ENCODE measurements around the gene CDC42BPA. TPM values are rescaled to one million over a fixed set of nuclear protein-coding genes. Genes with fewer than 3 reads are reported as not detected.
"Not testable (repeated sequence)": the region's sequence is repeated elsewhere in the genome, so short reads cannot be mapped to it uniquely, and the experiment has no call there.

CDC42BPA gene
- total RNA-seq, 2 experiments from 2014 or later, result 0.32 to 0.89 TPM

DNA sequence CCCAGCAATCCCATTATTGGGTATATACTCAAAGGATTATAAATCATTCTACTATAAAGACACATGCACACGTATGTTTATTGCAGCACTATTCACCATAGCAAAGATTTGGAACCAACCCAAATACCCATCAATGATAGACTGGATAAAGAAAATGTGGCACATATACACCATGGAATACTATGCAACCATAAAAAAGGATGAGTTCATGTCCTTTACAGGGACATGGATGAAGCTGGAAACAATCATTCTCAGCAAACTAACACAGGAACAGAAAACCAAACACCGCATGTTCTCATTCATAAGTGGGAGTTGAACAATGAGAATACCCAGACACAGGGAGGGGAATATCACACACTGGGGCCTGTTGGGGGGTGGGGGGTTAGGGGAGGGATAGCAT, 318.7 kb downstream of the CDC42BPA start:
- H3K9me3 Mint-ChIP-seq (ENCODE audit: insufficient read depth); H3K36me3 Mint-ChIP-seq (ENCODE audit: low read depth); CTCF ChIA-PET; H3K27me3 Mint-ChIP-seq (ENCODE audit: low read depth); H3K4me1 Mint-ChIP-seq (ENCODE audit: low read depth); DNase-seq; POLR2A ChIA-PET; ATAC-seq; H3K27ac Mint-ChIP-seq; H3K4me3 Mint-ChIP-seq: not testable (repeated sequence)

- ATAC-seq (no peak), DNase-seq (no peak)
- ChIA-PET CTCF (no interaction called here), POLR2A (no interaction called here)
- no peak overlapping the region for H3K27ac Mint-ChIP-seq
- H3K9me3 Mint-ChIP-seq (ENCODE audit: insufficient read depth), result no peaks in the 10 kb centered on the region
- H3K4me3 Mint-ChIP-seq, result no peak overlapping the region
- H3K36me3 Mint-ChIP-seq (ENCODE audit: low read depth), result no peaks in the 10 kb centered on the region
- H3K4me1 Mint-ChIP-seq (ENCODE audit: low read depth), result peaks cover 2% of the 10 kb centered on the region
- H3K27me3 Mint-ChIP-seq (ENCODE audit: low read depth), result peaks cover 8% of the 10 kb centered on the region
Observed at GRCh38 chr1:226995365-226996332, 322.6 kb downstream of the CDC42BPA start.

GRCh38 chr1:226994586-226995364, 323.5 kb downstream of the CDC42BPA start:
- CTCF ChIA-PET, result no interaction called here
- no peak for ATAC-seq
- Mint-ChIP-seq H3K27ac (no peak overlapping the region), H3K36me3 (ENCODE audit: low read depth) (no peaks in the 10 kb centered on the region), H3K27me3 (ENCODE audit: low read depth) (peaks cover 8% of the 10 kb centered on the region), H3K4me3 (no peak overlapping the region), H3K4me1 (ENCODE audit: low read depth) (peaks cover 10% of the 10 kb centered on the region), H3K9me3 (ENCODE audit: insufficient read depth) (no peaks in the 10 kb centered on the region)
- POLR2A ChIA-PET, result no interaction called here
- DNase-seq, result no peak

GRCh38 chr1:226993814-226994585, 324.3 kb downstream of the CDC42BPA start:
- Mint-ChIP-seq H3K27me3 (ENCODE audit: low read depth) (peaks cover 8% of the 10 kb centered on the region), H3K36me3 (ENCODE audit: low read depth) (no peaks in the 10 kb centered on the region), H3K4me3 (no peak overlapping the region), H3K9me3 (ENCODE audit: insufficient read depth) (no peaks in the 10 kb centered on the region), H3K4me1 (ENCODE audit: low read depth) (peaks cover 16% of the 10 kb centered on the region), H3K27ac (no peak overlapping the region)
- ATAC-seq (no peak), DNase-seq (no peak)
- CTCF ChIA-PET, result no interaction called here
- POLR2A ChIA-PET, result no interaction called here

DNA sequence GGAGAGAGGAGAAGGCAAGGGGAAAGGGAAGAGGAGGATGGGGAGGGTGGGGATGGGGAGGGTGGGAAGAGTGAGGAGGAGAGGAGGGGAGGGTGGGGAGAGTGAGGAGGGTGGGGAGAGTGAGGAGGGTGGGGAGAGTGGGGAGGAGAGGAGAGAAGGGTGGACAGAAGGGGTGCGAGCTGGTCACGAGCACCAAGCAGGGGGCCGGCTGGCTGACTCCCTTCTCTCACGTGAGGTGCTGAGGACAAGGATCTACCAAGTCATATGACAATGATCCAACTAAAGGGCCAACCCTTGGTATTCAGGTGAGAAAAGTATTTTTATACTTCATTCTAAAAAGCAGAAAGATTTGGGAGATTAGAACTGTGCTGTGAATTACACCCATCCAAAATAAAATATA, 326.4 kb downstream of the CDC42BPA start:
- peaks cover 3% of the 10 kb centered on the region for H3K27me3 Mint-ChIP-seq (ENCODE audit: low read depth)
- ChIA-PET POLR2A (interaction anchor here (1.0 kb wide), 1 partner anchor 53 kb away, joined by 3 read pairs; no protein-coding TSS in a partner anchor), CTCF (no interaction called here)
- H3K4me1 Mint-ChIP-seq (ENCODE audit: low read depth), result peaks cover 16% of the 10 kb centered on the region
- ATAC-seq (no peak), DNase-seq (no peak)
- no peak overlapping the region for H3K4me3 Mint-ChIP-seq
- no peaks in the 10 kb centered on the region for H3K36me3 Mint-ChIP-seq (ENCODE audit: low read depth)
- H3K9me3 Mint-ChIP-seq (ENCODE audit: insufficient read depth), result no peaks in the 10 kb centered on the region
- H3K27ac Mint-ChIP-seq, result no peak overlapping the region

GRCh38 chr1:226990133-226990716, 328.1 kb downstream of the CDC42BPA start:
- Mint-ChIP-seq H3K27me3 (ENCODE audit: low read depth) (no peaks in the 10 kb centered on the region), H3K9me3 (ENCODE audit: insufficient read depth) (no peaks in the 10 kb centered on the region), H3K4me3 (no peak overlapping the region), H3K4me1 (ENCODE audit: low read depth) (peaks cover 16% of the 10 kb centered on the region), H3K27ac (peak overlapping the region; percentile 58), H3K36me3 (ENCODE audit: low read depth) (no peaks in the 10 kb centered on the region)
- peak; percentile 71 for DNase-seq
- CTCF ChIA-PET, result no interaction called here
- peak; percentile 91 for ATAC-seq
- POLR2A ChIA-PET, result interaction anchor here (1.7 kb wide), 2 partner anchors 50 to 107 kb away, joined by 3 to 4 read pairs; partner anchors contain the start of gene COQ8A

DNA sequence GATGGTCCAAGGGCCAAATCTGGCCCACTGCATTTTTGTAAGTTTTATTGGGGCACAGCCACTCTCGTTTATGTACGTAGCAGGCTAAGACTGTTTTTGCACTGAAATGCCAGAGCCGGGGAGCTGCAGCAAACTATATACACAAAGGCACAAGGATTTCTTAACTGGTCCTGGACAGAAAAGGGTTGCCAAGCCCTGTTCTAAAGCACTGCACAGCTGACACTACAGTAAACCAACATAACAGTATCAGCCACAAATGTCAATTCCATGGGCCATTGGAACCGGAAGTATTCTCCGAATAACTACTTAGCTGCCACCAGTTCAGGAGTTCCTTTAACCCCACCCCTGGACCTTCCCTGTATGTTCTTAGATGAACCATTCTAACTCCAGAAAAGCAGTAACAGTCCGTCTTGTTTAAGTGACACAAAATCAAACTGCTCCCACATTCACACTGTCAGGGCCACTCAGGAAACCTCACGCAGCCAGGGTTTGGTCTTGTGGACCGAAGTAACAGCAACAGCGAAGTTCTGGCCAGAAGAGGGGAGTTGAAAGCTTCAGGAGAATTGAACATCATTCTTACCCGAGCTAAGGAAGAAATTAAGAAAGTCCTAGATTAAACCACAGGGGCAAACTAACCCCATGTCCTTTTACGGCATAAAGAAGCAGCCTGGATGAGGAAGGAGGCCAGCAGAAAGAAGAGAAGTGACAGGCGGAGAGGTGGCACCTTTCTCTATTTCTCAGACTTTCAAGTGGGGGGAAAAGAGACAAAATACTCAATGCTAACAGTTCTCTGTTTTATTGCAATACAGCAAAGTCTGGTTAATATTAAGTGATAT, 329.0 kb downstream of the CDC42BPA start:
- Mint-ChIP-seq H3K4me3 (no peak overlapping the region), H3K36me3 (ENCODE audit: low read depth) (no peaks in the 10 kb centered on the region), H3K9me3 (ENCODE audit: insufficient read depth) (no peaks in the 10 kb centered on the region), H3K27ac (peak overlapping the region; percentile 58), H3K27me3 (ENCODE audit: low read depth) (no peaks in the 10 kb centered on the region), H3K4me1 (ENCODE audit: low read depth) (peaks cover 16% of the 10 kb centered on the region)
- ChIA-PET CTCF (no interaction called here), POLR2A (interaction anchor here (1.7 kb wide), 1 partner anchor 49 kb away, joined by 4 read pairs; the partner anchor contains the start of gene COQ8A)
- DNase-seq (peak; percentile 17), ATAC-seq (no peak)

- ATAC-seq (no peak), DNase-seq (no peak)
- Mint-ChIP-seq H3K9me3 (ENCODE audit: insufficient read depth) (no peaks in the 10 kb centered on the region), H3K4me3 (no peak overlapping the region), H3K27me3 (ENCODE audit: low read depth) (no peaks in the 10 kb centered on the region), H3K27ac (no peak overlapping the region), H3K36me3 (ENCODE audit: low read depth) (no peaks in the 10 kb centered on the region), H3K4me1 (ENCODE audit: low read depth) (peaks cover 16% of the 10 kb centered on the region)
- POLR2A ChIA-PET, result no interaction called here
- CTCF ChIA-PET, result no interaction called here
Observed at GRCh38 chr1:226988334-226988666, 330.0 kb downstream of the CDC42BPA start.

GRCh38 chr1:226987623-226988333, 330.5 kb downstream of the CDC42BPA start:
- Mint-ChIP-seq H3K27ac (no peak overlapping the region), H3K9me3 (ENCODE audit: insufficient read depth) (no peaks in the 10 kb centered on the region), H3K27me3 (ENCODE audit: low read depth) (no peaks in the 10 kb centered on the region), H3K4me1 (ENCODE audit: low read depth) (peaks cover 16% of the 10 kb centered on the region), H3K36me3 (ENCODE audit: low read depth) (no peaks in the 10 kb centered on the region), H3K4me3 (no peak overlapping the region)
- no peak for ATAC-seq
- ChIA-PET POLR2A (interaction anchor here (0.5 kb wide), 1 partner anchor 26 kb away, joined by 3 read pairs; no protein-coding TSS in a partner anchor), CTCF (no interaction called here)
- DNase-seq, result peak; percentile 16

DNA sequence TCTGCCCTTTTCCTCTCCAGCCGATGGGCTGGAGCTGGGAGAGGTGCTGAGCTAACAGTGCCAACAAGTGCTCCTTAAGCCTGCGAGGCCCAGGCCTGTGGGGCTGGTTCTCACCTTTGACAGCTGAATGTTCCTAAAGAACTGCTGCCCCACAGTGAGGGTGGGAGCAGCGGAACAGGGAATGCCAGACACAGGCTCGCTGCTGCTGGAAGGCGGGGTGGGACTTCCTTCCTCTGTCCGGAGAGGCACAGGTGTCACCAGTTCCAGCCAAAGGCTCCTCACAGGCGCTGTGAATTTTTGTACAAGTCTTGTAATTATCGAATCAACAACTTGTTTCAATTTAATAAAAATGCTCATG, 331.1 kb downstream of the CDC42BPA start:
- H3K9me3 Mint-ChIP-seq (ENCODE audit: insufficient read depth), result no peaks in the 10 kb centered on the region
- H3K27ac Mint-ChIP-seq, result no peak overlapping the region
- H3K27me3 Mint-ChIP-seq (ENCODE audit: low read depth), result no peaks in the 10 kb centered on the region
- CTCF ChIA-PET, result no interaction called here
- no peaks in the 10 kb centered on the region for H3K36me3 Mint-ChIP-seq (ENCODE audit: low read depth)
- no peak overlapping the region for H3K4me3 Mint-ChIP-seq
- no peak for ATAC-seq
- H3K4me1 Mint-ChIP-seq (ENCODE audit: low read depth), result peaks cover 16% of the 10 kb centered on the region
- POLR2A ChIA-PET, result interaction anchor here (0.5 kb wide), 1 partner anchor 26 kb away, joined by 3 read pairs; no protein-coding TSS in a partner anchor
- peak; percentile 16 for DNase-seq

Data from activated CD8-positive, alpha-beta T cell treated with anti-CD3 and anti-CD28 coated beads, Interleukin-2, amount 10 ng/mL, durations not matched to agents 7 days and 5 days (primary cell).